Measurements from ENCODE around the gene RABL6.
A peak's percentile ranks its signal among the peaks of the same experiment; 100 is the strongest.
"Not testable (repeated sequence)": the region's sequence is repeated elsewhere in the genome, so short reads cannot be mapped to it uniquely, and the experiment has no call there.

The RABL6 gene

DNA sequence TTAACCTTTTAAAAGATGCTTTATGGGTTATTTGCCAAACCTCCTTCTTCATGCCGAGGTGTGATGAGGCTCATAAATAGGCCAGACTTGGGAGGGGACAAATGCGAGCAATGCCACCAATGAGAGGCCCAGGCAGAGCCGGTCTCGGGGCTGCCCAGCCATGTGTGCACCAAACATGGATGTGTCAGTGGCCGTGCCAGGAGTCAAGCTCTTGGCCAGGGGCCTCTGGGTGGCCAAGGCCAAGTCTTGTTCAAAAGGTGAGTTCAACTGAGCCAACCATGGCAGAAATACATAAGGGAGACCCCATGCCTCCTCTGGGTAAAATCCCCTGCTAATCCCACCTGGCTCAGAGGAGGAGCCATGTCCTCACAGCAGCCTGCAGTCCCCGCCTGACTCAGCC lies 32.6 kb upstream of the RABL6 start:
- no peak for DNase-seq

DNA sequence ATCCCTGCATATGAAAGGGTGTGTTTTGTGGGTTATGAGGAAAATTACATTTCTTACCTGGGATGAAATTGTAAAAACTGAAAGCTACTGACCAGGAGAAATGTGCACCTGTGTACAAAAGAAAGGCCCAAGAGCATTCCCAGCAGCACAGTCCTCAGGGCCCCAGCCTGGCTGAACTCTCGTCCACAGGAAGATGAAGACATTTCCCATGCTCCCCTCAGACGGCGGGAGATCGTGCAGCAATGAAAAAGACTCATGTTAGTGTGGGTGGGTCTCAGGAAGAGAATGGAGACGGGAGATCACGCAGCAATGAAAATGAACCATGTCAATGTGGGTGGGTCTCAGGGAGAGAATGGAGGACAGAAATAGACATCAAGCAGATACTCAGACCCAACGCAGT lies 30.8 kb upstream of the RABL6 start:
- no peak for DNase-seq

DNA sequence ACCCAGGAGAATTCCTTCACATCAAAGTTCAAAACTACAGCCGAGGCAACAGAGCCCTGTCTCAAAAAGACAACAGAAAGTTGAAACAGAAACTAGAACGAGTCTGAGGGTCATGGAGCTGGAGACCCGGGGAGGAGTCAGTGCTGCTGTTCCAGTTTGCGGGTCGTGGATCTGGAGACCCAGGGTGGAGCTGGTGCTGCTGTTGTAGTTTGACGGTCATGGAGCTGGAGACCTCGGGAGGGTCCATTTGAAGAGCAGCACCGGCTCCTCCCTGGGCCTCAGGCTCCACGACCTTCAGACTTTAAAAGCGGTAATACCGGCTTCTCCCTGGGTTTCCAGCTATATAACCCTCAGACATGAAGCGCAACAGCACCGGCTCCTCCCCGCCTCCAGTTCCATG lies 30.4 kb upstream of the RABL6 start:
- no peak for DNase-seq

DNA sequence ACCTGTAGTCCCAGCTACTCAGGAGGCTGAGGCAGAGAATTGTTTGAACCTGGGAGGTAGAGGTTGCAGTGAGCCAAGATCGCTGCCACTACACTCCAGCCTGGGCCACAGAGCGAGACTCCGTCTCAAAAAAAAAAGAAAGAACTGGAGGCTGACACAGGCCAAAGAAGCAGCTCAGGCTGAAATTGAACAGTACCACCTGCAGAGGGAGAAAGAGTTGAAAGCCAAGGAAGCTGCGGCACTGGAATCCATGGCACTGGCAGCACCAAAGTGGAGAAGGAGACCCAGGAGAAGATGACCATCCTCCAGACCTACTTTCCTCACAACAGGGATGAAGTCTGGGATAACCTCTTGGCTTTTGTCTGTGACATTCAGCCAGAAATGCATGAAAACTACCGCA lies 27.9 kb upstream of the RABL6 start:
- no peak for DNase-seq

DNA sequence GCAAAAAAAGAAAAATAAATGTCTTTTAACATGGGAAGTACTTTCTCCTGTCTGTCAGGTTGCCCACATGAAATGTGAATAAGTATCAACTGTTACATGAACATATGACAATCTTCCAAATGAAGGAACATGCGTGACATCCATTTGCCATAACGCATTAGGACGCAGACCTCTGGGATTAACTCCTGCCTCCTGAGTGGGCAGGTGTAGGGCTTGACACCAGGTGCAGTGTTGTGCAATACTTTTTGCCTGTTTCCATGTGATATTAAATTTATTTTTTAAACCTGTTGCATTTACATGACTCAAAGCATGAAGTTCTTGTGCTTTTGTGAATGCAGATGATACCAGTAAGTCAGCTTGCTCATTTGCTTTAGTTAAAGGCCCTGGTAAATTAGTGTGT lies 25.3 kb upstream of the RABL6 start:
- no peak for DNase-seq

DNA sequence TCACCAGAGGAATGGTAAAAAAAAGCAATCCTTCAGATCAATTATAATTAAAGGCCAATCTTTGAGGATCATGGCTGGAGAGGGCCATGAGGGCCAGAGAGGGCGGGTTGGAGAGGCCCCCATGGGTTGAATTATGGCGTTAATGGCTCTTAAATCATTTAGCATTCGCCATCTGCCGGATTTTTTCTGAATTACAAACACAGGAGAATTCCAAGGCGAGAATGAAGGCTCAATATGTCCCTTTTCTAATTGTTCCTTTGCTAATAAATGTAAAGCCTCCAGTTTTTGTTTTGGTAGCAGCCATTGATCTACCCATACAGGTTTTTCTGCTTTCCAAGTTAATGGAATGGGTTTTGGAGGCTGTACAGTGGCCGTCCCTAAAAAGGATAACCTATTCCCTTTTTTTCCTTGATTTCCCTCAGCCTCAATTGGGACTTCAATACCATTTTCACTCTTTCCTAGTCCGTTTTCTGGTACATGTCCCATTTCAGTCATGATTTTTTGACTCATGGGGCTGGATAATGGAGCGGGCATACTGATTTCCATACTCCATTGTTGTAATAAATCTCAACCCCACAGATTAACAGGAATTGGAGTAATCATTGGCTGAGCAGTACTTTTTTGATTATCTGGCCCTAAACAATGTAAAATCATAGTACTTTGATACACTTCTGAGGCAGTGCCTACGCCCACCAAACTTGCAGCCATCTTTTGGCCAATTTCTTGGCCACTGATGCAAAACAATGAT lies 23.3 kb upstream of the RABL6 start:
- no peak for DNase-seq

DNA sequence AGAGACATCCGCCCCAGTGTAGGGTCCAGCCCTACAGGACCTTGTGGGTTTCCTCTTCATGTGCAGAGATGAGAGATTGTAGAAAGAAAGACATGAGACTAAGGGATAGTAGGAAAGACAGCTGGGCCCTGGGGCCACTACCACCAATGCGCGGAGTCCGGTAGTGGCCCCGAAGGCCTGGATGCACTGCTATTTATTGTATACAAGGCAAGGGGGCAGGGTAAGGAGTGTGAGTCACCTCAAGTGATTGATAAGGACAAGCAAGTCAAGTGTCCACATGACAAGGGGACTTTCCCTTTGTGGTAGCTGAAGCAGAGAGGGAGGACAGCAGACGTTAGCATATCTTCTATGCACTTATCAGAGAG lies 22.8 kb upstream of the RABL6 start:
- DNase-seq = no peak

DNA sequence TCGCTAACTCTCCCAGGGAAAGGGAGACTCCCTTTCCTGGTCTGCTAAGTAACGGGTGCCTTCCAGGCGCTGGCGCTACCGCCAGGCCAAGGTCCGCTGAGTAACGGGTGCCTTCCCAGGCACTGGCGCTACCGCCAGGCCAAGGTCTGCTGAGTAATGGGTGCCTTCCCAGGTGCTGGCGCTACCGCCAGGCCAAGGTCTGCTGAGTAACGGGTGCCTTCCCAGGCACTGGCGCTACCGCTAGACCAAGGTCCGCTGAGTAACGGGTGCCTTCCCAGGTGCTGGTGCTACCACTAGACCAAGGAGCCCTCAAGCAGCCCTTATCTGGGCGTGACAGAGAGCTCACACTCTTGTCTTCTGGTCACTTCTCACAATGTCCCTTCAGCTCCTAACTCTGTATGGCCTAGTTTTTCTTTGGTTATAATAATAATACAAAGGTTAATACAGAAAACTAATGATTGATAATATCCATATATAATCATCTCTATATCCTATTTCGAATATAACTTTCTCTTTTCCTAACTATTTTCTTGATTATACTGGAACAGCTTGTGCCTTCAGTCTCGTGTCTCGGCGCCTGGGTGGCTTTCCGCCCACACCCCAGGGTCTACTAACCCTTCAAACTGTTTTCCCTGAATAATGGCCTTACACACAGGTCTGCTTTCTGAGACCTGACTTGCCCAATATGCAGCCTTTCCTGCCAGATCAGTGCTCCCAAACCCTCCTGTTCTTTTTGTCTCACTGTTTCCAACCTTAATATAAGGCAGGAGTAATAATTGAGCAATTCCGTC lies 22.0 kb upstream of the RABL6 start:
- DNase-seq = not testable (repeated sequence)

DNA sequence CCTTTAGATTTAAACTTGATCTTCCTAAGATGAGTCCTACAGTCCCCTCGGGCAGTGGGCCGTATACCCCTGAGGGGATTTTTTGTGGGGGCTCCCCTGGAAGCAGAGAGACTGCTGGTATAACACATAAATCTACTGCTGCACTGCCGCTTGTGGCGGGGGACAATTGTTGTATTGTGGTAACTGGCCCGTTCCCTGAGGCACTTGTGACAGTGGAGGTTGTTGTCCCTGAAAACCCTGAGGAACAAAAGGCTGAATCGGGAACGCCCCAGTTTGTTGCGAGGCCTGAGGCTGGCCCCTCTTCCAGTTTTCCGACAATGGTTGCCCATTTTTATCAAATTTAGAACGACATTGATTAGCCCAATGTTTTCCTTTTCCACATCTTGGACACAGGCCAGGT lies 21.3 kb upstream of the RABL6 start:
- DNase-seq = no peak

DNA sequence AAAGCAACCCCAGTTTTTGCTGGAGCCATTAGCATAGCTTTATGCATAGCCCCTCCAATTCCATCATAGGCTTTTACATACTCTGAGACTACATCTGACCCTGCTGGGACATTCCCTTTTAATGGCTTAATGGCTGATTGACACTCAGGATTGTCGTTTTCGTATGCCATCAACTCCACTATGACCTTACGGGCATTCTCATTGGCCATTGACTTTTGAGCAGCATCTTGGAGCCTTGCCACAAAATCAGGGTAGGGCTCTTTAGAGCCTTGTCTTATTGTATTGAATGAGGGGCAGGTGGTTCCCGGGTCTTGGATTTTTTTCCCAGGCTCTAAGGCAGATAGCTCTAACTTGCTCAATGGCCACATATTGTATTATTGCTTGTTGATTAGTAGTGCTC lies 20.8 kb upstream of the RABL6 start:
- not testable (repeated sequence) for DNase-seq

DNA sequence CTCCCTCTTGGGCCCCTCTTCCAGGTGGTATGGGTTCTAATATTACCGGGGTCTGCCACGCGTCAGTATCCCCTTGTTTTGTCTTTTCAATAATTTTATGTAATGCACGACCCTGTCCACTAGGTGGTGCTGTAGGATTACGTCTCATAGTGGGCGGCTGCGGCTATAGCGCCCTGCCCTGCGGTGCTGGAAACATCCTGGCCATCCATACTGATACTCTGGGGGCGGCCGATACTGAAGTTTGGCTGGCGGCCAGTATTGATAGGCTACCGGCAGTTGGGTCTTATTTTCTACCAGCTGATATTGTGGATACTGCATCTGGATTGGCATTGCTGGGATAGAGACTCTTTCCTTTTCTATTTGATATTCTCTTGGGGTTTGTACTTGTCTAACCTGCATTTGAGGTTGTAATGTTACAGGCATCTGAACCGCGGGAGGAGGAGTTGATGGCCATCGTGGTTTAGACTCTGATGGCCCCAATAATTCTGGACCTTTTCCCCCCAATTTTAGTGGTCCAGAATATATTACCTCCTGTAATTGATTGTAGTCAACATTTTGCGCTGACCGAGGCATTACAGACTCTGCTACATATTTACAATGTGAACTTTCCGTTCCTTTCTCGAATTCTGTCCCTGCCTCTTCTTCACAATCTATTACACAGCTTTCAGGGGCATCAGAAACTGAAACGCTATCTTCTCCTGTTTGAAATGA lies 19.9 kb upstream of the RABL6 start:
- DNase-seq = peak; percentile 75

DNA sequence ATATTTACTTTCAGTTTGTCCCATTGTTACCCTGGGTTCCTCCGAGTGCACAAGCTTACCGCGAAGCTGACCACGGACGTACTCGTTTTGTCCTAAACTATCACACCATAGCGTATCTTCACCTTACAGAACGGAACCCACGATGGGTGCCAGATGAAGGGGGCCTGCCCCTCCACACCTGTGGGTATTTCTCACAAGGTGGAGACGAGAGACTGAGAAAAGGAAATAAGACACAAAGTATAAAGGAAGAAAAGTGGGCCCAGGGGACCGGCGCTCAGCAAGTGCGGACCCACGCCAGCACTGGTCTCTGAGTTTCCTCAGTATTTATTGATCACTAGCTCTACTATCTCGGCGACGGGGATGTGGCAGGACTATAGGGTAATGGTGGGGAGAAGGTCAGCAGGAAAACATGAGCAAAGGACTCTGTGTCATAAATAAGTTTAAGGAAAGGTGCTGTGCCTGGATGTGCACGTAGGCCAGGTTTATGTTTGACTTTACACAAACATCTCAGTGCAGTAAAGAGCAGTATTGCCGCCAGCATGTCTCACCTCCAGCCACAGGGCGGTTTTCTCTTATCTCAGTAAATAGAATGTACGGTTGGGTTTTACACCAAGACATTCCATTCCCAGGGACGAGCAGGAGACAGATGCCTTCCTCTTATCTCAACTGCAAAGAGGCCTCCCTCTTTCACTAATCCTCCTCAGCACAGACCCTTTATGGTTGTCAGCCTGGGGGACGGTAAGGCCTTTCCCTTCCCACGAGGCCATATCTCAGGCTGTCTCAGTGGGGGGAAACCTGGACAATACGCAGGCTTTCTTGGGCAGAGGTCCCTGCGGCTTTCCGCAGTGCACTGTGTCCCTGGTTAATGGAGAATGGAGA lies 18.9 kb upstream of the RABL6 start:
- DNase-seq = not testable (repeated sequence)

DNA sequence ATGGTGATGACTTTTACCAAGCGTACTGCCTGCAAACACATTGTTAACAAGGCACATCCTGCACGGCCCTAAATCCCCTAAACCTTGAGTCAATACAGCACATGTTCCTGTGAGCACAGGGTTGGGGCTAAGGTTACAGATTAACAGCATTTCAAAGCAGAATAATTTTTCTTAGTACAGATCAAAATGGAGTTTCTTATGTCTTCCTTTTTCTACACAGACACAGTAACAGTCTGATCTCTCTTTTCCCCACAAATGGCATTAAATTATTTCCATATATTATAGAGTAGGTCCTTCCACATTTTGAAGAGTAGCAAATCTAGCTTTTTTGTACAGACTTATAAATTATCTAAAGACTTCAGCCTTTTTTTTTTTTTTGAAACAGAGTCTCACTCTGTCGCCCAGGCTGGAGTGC lies 18.2 kb upstream of the RABL6 start:
- no peak for DNase-seq

DNA sequence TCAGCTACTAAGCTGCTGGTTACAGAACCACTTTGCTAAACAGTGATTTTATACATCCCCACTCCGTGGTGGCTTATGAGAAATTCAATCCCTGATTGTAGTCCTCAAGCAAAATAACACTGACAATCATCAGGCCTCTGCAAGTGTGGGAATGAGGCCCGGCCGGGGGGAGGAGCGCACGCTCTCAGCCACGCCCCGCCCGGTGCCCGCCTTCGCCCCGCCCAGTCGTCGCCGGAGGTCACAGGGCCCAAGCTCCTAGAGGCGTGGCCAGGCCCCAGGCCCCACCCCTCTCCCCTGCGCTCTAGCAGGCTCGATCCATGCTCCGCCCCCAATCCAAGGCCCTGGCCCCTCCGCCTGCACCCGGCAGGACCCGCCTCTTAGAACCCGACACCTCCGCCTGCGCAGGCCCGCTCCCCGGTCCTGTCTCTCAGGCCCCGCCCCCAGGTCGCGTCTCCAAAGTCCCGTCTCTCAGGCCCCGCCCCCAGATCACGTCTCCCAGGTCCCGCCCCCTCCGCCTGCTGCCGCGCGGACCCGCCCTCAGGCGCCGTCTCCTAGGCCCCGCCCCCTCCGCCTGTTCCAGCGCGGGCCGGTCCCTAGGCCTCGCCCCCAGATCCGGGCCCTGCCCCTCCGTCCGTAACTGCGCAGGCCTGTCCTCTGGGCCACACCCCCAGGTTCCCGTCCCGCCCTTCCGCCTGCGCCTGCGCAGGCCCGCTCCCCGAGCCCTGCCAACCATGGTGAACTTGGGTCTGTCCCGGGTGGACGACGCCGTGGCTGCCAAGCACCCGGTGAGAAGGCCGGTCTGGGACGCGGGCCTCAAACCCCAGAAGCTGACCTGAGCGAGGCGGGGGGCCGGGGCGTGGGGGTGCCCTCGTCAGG lies 16.9 kb upstream of the RABL6 start, which contains the start of gene TMEM141:
TSS of gene TMEM141 (plus strand) at position 705 of the 876 bp plus-strand sequence. CDS start at position 732, 27 bp downstream.
- DNase-seq = peak; percentile 100

DNA sequence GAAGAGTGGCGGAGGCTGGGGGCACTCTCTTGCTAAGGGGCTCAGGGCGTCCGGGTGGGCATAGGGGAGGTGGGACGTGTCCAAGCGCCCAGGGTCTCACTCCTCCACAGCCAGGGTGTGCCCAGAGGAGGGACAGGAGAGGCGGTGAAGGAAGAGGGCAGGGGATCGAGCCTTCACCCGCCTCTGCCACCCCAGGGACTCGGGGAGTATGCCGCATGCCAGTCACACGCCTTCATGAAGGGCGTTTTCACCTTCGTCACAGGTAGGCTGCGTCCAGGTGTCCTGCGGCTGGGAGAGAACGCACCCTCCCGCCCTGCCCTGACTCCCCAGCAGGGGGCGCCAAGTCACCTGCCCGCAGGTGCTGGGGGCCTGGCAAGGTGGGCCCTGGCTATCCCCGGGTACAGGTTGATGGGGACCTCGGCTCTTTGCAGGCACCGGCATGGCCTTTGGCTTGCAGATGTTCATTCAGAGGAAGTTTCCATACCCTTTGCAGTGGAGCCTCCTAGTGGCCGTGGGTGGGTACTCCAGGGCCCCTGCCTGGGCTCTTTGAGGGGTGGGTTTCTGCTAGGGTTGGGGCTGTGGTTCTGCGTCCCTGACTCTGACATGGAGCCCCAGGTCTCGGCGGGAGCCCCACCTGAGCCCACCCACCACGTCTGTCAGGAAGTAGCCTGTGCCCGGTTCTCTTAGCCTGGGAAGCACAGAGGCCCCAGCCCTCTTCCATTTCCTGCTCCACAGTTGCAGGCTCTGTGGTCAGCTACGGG lies 16.1 kb upstream of the RABL6 start:
- peak; percentile 73 for DNase-seq

DNA sequence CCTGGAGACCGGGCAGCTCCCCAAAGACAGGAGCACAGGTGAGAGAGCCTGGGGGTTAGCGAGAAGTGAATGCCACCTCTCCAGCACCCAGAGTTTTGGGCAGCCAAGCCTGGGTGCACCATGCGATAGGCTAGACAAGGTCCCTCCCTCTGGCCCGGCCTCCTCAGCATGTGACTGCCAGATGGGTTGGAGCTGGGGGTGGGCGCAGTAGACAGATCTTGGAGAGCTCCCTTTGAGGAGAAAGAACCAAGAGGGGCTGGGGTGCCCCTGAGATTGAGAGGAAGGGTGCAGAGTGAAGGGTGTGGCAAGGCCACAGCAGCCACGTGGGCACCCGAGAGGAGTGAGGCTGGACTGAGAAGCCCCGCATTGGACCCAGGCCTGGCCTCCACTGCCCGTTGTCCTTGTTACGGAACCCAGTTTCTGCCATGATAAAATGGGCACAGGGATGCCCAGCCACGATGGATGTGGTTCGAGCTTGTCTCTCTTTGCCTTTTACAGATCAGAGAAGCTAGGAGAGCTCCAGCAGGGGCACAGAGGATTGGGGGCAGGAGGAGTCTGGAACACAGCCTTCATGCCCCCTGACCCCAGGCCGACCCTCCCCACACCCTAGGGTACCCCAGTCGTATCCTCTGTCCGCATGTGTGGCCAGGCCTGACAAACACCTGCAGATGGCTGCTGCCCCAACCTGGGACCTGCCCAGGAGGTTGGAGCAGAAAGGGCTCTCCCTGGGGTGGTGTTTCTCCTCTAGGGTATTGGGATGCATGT lies 15.2 kb upstream of the RABL6 start:
- no peak for DNase-seq

DNA sequence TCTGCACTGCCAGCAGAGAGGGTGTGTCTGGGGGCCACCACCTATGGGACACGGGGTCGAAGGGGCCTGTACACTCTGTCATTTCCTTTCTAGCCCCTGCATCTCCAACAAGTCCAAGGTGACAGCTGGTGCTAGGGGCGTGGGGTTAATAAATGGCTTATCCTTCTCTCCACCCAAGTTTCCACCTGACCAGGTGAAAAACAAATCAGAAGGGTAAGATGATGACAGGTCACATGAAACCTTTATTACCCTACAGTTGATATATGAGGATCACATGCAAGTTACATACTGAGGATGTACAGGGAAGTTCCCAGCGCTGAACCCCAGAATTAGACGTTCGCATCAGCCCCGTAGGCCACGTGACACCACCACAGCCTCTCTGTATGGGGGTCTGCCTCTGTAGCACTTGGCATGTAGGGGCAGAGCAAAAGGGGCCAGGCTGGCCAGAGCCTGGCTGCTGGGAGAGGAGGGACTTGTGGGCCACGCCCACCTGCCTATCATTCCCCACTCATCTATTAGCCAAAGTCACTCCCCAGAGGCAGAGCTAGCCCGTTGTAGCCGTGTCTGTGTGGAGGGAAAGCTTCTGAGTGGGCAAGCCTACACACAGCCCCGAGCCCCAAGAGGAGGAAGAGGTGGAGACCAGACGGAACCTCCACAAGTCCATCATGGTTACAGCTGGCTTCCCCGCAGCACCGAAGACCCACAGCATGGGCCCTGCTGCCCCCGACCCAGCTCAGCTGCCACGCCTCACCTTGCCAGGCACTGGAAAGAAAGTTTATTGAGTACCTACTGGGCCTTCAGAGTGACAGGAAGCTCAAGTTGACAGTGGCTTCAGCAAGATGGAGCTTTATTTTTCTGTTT lies 14.4 kb upstream of the RABL6 start:
- DNase-seq = no peak

DNA sequence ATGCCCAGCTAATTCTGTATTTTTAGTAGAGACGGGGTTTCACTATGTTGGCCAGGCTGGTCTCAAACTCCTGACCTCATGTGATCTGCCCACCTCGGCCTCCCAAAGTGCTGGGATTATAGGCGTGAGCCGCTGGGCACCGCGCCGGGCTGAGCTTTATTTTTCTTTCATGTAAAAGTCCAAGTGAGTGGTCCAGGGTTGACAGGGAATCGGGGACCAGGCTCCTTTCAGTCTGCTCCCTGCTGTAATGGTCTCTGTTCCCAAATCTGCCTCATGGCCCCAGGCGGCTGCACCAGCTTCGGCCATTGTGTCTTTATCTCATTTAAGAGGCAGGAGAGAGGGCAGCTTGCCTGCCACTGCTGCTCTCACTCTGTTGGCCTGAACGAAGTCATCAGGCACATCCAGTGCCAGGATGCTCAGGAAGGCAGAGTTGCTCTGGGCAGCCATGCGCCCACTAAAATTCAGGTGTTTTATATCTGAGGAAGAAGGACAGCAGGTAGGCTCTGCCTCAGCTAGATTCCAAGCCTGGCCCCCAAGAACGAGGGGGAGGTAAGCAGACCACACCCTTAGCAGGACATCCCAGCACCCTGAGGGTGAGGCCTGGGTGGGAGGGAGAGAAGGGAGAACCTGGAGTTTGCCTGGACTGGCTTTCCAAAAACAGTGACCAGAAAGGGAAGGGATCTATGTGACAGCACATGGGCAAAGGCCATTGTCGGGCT lies 13.3 kb upstream of the RABL6 start:
- DNase-seq = no peak
